ENCODE measurements around the gene OR5K4.

- TF ChIP-seq POLR2A (IDR thresholded peaks at IDR 0.05), result no peak
- TF ChIP-seq CTCF (IDR thresholded peaks at IDR 0.05), result no peak
- no peak for TF ChIP-seq POLR2AphosphoS5 (IDR thresholded peaks at IDR 0.05)
Observed at GRCh38 chr3:98388147-98388546, 34.5 kb downstream of the OR5K4 start.

Measured in stomach (tissue), 4 donors.